ENCODE measurements around the gene CYP8B1. TPM values are rescaled to one million over a fixed set of nuclear protein-coding genes. Genes with fewer than 3 reads are reported as not detected.

CYP8B1 gene
- total and polyA plus RNA-seq, 2 of the 13 experiments (the other 11 are each of a cell fraction or from before 2014, with no cell fraction given) = 0.58 to 2.0 TPM

GRCh38 chr3:42880601-42881451 is 5.1 kb upstream of the CYP8B1 start (continued):
- no peak for TF ChIP-seq ZNF142 (CRISPR knock-in tag; IDR thresholded peaks at IDR 0.05)
- no peak for TF ChIP-seq SP140L (CRISPR knock-in tag; IDR thresholded peaks at IDR 0.05; ENCODE audit: borderline replicate concordance)
- 0 out of 2 replicates have a peak, but pooled peaks have one; percentile 51 for TF ChIP-seq NFKB2 (CRISPR knock-in tag; IDR thresholded peaks at IDR 0.05; ENCODE audit: borderline replicate concordance)
- no peak for TF ChIP-seq ZNF678 (CRISPR knock-in tag; IDR thresholded peaks at IDR 0.05)
- no peak for TF ChIP-seq SOX6 (IDR thresholded peaks at IDR 0.05)
- TF ChIP-seq SOX6 (CRISPR knock-in tag; IDR thresholded peaks at IDR 0.05) = peak; percentile 69
- no peak for TF ChIP-seq SCMH1 (CRISPR knock-in tag; IDR thresholded peaks at IDR 0.05; ENCODE audit: borderline replicate concordance)
- no peak for TF ChIP-seq ZNF431 (CRISPR knock-in tag; IDR thresholded peaks at IDR 0.05; ENCODE audit: borderline replicate concordance, low read depth)
- no peak for TF ChIP-seq CEBPB (IDR thresholded peaks at IDR 0.05; ENCODE audit: borderline replicate concordance, low read depth, low read length)
- TF ChIP-seq ZNF709 (CRISPR knock-in tag; IDR thresholded peaks at IDR 0.05) = no peak
- no peak for TF ChIP-seq ZNF496 (CRISPR knock-in tag; IDR thresholded peaks at IDR 0.05; ENCODE audit: insufficient replicate concordance)
- no peak for TF ChIP-seq SIN3B (IDR thresholded peaks at IDR 0.05; ENCODE audit: low read length)
- no peak for TF ChIP-seq PRDM10 (CRISPR knock-in tag; IDR thresholded peaks at IDR 0.05; ENCODE audit: low read depth)
- no peak for TF ChIP-seq PCBP1 (IDR thresholded peaks at IDR 0.05; ENCODE audit: borderline replicate concordance, low read depth, low read length)
- 0 out of 2 replicates have a peak, but pooled peaks have one; percentile 57 for TF ChIP-seq GATAD2A (CRISPR knock-in tag; IDR thresholded peaks at IDR 0.05)
- TF ChIP-seq HINFP (CRISPR knock-in tag; IDR thresholded peaks at IDR 0.05; ENCODE audit: low read depth) = no peak
- no peak for TF ChIP-seq ZNF792 (CRISPR knock-in tag; IDR thresholded peaks at IDR 0.05)
- 0 out of 2 replicates have a peak, but pooled peaks have one; percentile 29 for TF ChIP-seq BCL6 (CRISPR knock-in tag; IDR thresholded peaks at IDR 0.05)

Measured in HepG2 (cell line).